Superior temporal gyrus (tissue), 1 donor: Measurements from ENCODE around the gene UTP18.
"Not testable (repeated sequence)": the region's sequence is repeated elsewhere in the genome, so short reads cannot be mapped to it uniquely, and the experiment has no call there.

Experiments
- DNase-seq: peaks from one replicate; pipeline ENCODE4 v3.0.0-alpha.2; 2016; ENCODE audit errors: extremely low spot score

Gene UTP18

GRCh38 chr17:51330861-51331503 lies 70.6 kb downstream of the UTP18 start:
- not testable (repeated sequence) for DNase-seq

GRCh38 chr17:51335006-51335590 lies 74.8 kb downstream of the UTP18 start:
- no peak for DNase-seq

- DNase-seq: peak; percentile 66
Measured at GRCh38 chr17:51335883-51336822, 75.8 kb downstream of the UTP18 start.

DNA sequence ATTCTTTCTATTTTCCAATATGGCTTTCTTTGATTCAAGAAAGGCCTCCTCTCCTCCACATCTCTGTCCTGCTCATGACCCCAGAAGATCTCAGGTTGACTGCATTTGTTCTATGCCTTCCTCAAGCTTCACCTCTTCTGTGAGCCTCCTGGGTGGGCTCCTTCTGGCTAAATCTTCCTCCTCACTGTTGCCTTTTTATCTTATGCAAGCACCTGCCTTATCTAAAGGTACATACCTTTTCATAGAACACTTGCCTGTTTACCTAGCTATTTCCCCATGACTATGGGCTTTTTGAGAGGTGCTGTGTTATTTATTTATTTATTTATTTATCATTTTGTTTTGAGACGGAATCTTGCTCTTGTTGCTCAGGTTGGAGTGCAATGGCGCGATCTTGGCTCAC lies 81.1 kb downstream of the UTP18 start:
- no peak for DNase-seq

GRCh38 chr17:51342257-51342656 lies 81.9 kb downstream of the UTP18 start:
- no peak for DNase-seq

DNA sequence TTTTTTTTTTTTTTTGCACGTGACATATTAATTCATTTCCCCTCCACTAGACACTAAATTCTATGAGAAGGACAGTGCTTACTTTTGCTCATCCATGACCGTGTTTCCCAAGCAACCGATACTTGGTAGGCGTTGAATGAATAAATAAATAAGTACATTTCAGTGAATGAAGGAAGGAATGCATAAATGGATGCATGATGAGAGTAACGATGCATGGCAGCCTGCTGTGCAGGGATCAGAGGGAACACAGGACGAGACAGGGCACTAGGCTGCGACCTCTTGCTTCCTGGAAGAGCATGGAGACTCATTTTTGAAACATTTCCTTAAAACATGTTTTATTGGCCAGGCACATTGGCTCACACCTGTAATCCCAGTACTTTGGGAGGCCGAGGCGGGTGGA lies 84.2 kb downstream of the UTP18 start:
- DNase-seq: no peak

DNA sequence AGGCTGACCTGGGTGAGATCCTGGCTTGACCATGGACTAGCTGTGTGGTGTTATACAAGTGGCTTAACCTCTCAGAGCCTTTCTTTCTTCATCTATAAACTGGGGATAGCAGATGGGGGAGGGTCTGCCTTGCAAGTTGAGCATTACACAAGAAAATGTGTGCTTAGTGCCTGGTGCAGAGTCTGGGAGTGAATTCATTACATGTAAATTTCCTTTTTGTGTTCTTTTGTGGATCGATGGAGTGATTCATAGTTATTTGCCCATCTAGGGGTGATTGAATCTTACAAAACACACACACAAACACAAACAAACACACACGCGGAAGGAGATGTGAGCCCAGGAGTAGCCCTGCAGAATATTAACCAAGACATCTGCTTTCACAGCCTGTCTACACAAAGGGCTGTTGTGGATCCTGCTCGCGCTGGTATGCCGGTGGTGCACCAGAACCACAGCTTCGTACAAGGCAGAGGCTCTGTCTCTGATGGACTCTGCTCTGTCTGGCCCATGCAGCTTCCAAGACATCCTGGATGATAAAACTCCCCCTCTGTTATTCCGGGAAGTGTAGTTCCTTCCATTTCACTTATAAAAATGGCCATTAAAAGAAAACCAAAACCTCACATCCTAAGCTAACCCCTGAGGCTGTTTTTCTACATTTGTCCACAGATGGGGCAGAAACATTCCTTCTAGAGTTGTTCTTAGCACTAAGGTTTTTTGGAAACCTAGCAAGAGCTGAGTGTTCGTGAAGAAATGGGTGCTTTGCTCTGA lies 86.1 kb downstream of the UTP18 start:
- DNase-seq: peak; percentile 80
